ENCODE results near the gene KCNQ1OT1.

The KCNQ1OT1 gene

DNA sequence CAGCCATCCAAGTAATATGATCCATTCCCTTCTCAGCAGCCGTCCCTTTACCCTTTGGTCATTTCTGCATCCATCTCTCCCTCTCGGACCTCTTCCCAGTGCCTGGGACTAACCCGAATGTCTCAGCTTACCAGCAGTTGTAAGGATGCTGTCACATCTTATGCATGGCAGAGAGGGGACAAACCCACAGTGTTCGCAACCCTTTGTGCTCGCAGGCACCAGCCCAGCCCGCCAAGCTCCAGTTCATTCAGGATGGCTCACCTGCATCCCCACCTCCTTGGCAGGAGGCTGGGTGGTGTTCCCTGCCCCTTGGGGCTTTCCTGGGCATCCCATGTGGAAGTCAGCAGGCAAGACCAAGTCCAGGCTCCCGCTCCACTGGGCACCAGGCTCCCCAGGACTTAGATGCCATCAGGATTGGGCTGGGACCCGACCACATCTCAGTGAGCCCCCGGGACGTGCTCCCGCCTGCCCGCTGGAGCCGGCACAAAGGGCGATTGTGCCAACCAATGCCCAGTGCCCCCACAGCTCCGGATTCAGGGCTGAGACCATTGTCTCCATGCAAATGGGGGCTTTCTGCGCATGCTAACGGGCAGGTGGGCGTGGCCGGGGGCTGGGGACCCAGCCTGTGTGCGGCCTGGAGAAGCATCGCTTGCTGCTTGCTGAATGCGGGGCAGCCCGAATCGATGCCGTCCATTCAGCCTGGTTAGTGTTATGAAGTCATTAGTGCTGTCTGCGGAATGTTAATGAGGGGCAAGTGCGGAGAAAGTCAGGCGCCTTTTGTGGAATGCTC is 108.6 kb downstream of the KCNQ1OT1 start:
- DNase-seq = no peak

DNA sequence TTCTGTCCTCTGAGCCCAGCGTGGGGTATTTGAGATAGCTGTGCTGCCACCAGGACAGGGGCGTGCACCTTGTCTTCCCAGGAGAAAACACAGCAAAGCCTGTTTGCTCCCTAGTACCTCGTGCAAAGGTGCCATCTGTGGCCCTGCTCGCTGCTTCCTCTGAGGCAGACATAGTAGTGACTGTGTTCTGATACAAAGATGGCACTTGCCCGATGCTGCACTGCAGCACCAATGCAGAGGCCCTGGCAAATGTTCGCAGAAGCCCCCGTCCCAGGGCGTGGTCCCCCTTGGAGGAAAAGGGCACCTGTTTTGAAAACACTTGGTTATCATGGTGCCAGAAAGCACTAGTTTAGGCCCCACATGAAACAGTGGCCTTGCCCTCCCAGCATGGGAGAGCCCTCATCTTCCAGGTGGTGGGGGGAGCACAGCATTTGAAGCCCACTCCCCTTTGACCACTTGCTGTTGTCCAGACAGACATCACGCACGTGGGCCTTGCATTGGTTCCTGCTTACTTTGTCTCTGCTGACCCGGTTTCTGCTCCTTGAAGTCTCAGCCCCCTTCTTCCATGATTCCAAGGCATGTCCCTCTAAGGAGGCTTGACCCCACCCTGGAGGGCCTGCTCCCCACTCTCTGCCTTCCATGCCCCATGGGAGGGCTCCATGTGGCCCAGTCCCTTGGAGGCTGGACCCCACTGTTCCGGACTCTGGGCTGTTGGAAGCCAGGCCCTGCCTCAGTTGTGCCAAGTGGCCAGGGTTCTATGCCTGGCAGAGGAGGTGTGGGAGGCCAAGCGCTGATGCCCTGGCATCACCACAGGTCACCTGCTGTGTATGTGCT is 109.4 kb downstream of the KCNQ1OT1 start:
- no peak for DNase-seq

DNA sequence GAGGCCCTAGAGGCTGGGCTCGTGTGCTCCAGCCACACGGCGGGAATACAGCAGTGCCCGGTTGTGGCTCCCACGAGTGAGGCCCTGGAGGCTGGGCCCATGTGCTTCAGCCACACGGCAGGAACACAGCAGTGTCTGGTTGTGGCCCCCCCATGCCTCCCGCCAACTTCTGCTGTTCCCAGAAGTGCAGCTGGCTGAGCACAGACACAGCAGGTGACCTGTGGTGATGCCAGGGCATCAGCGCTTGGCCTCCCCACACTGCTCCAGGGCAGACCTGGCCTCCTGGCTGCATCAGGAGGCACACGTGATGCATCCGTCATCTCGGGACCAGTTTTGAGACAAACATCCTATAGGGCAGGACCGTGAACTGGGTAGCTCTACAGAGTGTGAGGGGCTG is 110.3 kb downstream of the KCNQ1OT1 start:
- DNase-seq = no peak

DNA sequence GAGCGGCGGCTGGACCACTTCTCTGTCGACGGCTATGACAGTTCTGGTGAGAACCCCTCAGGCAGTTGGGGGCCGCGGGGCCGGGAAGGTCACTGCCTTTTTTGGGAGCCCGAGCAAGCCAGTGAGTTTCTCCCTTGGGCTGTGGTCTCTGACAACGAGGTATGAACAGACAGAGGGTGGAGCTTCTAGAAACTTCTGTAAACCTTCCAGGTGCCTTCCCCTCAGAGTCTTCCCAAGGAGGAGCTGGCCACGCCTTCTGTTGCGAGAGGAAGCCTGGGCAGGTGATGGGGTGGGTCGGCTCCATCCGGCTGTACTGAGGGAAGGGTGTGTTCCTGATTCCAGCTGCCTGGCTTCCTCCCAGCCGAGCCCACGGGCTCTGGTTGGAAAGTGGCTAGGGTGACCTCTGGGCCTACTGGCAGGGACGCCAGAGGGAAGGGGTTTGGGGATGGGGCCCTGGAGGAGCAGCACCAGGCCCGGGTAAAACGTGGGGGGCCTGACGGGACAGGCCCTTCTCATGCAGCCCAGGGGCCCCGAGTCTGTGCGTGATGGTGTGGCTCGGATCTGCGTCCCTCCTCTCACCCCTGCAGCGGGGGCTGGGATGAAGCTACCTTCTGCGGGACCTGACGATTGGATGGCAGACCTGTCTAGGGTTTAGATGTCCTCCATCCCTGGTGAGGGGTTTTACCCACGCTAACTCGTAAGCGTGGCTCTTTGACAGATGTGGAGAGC is 110.8 kb downstream of the KCNQ1OT1 start:
- no peak for DNase-seq

DNA sequence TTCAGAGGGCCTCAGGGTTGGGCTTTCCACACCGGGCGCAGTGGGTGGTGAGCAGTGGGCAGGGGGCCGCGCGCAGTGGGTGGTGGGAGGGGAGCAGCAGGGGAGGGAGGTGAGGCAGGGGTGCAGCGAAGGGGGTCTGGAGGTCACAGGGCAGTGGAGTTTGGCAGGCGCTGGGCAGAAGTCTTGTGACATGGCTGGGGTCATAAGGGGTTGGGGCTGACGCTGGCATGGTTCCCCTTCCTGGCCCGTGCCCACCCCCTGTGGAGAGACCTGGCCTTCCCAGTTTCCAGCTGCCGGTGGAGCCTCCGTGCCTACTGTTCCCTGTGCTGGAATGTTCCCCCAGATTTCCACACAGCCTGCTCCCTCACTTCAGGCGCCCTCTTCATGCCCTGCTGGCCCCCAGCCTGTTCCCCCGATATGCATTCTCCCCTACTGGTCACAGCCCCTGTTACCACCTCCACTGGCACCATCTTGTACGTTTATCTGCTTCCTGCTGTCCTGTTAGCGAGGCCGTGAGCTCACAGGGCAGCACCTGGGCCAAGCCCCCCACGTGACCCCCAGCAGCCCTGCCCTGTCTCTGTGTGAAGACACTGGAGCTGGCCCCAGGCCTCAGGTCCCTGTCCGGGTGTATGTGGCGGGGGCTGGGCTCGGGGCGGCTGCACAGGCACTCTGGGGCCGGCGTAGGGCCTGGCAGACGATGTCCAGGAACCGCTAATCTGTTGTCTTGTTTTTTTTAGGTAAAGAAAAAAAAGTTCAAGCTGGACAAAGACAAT is 111.6 kb downstream of the KCNQ1OT1 start:
- no peak for DNase-seq

DNA sequence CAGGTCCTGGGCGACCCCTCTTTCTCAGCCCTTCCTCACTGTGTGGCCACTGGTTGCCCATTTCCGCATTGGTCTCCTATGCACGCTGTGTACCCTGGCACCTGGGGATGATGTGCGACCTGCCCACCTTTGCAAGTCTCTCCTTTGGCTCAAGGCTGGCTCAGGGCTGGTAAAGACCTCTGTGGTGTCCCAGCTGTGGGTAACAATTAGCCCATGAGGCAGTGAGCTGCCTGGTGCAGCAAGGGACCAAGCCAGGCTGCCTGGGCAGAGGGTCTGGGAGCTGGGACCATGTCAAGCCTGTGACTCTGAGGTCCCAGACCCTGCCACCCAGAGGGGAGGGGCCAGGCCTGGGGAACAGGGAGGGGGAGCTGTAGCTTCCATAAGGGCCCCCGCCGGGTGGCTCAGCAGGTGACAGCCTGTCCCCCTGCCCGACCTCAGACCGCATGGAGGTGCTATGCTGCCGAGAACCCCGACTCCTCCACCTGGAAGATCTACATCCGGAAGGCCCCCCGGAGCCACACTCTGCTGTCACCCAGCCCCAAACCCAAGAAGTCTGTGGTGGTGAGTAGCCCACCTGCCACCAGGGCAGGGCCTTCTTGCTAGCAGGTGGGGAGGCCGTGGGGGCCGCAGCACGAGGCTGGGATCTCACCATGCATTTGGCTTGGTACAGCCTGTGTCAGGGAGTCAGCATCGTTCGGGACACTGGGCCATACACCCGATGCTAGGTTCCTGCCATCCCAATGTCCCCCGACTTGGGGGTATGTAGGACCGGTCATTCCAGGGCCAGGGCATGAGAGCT is 112.5 kb downstream of the KCNQ1OT1 start:
- no peak for DNase-seq

DNA sequence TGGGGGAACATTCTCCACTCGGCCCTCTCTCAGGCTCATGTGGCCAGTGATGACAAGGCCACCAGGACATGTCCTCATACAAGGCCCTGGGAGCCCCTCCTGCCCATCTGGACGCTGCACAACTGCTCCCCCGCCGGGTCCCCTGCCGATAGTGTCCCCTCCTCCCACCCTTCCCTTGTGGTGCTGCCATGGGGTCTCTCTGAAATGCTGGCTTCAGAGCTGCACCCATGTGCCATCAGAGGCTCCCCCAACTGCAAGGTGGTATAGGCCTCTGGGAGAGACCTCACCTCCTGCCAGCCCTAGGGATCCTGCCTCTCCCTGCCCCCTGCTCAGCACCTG is 113.0 kb downstream of the KCNQ1OT1 start:
- no peak for DNase-seq

DNA sequence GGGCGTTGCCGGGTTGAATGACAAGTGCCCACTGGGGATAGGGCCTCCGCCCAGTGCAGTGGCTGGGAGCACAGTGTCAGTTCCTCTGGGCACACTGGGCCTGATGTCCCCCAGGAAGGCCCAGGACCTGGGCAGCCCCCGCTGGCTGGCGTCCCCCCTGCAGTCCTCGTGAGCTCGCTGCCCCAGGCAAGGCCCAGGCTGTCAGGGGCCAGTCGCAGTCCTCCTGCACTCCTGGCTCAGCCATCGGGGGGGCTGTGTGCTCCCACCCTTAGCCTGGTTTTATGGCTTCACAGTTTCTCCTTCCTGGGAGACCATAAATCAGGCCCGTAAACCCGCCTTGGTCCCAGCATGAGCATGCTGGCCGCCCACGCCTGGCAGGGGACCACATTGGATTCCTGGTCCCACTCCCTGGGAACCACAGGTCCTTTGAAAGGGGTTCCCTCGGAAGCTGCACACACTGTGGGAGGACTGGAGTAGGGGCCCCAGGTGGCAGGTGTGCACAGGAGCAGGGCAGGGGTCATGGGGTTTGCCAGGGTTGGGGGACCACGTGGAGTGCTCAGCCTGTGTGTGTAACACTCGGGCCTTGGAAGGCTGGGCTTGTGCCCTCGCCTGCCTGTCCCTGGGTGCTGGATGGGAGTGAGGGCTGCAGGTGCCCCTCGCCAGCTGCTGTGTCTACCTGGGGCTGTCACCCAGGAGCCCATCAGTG is 113.6 kb downstream of the KCNQ1OT1 start:
- DNase-seq = no peak

DNA sequence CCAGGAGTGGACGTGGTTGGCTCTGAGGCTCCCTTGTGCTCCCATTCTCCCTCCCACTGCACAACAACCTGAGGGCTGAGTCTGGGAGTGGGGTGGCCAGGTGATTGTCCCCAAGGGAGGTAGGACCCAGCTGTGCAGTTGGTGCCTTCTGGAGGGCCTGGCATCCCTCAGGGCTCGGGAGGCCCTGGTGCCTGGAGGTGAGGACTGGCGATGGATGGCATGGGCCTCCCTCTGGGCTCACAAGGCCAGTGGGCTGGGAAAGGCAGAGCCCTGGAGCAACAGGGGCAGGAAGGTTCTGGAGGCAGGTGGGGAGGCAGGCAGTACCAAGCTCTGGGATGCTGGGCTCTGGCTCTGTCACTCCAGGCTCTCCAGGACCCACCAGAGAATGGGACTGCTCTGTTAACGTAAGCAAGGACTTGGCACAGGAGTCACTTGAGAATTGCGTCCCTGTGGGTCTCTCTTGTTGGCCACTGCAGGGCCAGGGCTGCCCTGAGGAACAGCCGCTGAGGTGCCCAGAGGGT is 114.2 kb downstream of the KCNQ1OT1 start:
- DNase-seq = no peak

DNA sequence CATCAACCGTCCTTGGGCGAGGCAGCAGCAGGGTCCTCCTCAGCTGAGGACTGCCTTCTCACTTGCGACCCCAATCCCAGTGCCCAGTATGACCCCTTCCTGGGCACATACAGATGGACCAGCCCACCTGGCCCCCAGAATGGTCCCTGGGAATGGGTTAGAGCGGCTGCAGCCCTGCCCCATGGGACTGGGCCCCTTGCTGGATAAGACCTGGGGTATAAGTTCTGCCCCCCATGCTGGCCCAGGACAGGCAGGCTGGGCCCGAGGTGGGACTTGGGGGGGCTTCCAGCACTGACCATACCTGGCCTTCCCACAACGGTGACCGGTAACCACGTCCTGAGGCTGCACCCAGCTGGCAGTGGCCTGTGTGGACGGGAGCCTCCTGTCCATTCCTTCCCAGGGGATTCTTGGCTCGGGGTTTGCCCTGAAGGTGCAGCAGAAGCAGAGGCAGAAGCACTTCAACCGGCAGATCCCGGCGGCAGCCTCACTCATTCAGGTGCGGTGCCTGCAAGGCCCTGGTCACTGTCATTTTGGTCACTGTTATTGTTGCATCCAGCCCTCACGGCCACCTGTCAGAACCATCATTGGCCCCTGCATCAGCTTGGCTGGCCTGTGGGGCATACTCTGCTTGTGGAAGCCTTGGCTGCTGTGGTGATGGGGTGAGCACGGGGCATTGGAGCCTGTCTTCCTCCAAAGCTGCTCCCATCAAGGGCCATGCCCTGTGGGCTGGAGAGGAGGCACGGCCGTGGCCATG is 114.8 kb downstream of the KCNQ1OT1 start:
- no peak for DNase-seq

DNA sequence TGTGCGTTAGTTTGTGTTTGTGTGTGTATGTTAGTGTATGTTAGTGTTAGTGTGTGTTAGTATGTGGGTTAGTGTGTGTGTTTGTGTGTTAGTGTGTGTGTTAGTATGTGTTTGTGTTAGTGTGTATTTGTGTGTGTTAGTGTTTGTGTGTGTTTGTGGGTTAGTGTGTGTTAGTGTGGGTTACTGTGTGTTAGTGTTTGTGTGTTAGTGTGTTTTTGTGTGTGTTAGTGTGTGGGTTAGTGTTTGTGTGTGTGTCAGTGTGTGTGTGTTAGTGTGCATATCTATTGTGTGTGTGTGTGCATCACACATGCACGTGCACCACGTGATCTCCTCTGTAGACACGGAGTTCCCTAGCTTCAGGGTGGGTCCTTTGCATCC is 115.4 kb downstream of the KCNQ1OT1 start:
- DNase-seq = no peak

DNA sequence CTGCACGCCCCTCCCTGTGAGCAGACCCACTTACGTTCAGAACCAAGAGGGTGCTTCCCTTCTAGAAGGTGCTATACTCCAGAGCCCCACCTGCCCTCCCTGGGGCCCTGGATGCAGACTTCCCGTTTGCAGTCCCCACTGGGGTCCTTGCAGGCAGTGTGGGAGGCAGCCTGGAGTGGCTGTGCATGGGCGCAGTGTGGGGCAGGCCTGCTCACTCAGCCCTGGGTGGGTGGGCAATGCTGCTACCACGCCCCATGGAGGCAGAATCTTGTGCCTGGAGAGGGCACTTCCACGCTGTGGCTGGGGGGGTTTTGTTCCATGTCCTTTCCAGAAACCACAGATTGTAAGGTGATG is 116.2 kb downstream of the KCNQ1OT1 start:
- DNase-seq = no peak

DNA sequence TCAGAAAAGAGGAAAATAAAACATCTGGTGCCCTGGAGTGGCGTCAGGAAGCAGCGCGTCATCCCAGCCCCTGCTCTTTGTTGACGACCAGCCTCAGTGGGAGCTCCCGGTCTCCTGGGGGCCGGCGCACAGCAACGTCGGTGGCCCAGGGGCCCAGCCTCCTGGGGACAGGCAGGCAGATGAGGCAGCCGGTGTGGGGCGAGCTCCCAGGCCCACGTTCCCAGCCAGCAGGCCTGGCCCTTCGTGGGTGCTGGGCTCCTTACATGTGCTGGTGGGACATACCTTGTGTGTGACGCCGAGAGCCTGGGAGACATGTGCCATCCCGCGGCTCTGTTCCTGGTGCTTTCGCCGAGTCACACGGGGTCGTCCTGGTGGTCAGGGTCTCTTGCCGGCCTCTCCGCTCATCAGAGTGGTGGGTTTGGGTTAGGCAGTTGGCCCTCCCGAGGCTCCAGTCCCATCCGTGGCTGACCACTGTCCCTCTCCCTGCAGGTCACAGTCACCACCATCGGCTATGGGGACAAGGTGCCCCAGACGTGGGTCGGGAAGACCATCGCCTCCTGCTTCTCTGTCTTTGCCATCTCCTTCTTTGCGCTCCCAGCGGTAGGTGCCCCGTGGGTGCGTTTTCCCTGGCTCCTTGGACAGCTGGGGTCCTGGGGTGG is 116.7 kb downstream of the KCNQ1OT1 start:
- DNase-seq = no peak

DNA sequence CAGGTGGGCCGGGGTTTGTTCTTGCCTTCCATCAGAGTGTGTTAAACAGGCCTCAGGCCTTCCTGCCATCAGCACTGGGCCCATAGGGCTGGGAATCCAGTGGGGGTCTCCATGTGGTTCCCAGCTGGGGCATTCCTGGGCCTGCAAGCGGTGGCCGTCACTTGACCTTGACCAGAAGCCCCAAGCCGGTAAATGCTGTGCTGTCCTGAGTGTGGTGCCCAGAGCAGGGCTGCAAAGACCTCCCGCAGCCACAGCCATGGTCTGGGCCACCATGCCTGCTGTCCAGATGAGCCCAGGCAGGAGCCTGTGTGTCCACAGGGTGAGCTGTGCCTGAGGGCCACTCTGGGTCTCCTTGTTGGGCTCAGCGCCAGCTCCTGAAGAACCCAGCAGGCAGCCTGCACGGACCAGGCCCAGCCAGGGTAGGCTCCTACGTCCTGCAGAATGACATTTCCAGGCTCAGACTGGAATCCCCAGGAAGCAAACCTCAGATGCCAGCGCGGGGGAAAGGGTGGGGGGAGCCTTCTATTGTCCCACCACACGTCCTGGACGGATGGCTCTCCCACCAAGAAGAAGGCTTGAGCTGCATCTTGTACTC is 117.3 kb downstream of the KCNQ1OT1 start:
- no peak for DNase-seq

DNA sequence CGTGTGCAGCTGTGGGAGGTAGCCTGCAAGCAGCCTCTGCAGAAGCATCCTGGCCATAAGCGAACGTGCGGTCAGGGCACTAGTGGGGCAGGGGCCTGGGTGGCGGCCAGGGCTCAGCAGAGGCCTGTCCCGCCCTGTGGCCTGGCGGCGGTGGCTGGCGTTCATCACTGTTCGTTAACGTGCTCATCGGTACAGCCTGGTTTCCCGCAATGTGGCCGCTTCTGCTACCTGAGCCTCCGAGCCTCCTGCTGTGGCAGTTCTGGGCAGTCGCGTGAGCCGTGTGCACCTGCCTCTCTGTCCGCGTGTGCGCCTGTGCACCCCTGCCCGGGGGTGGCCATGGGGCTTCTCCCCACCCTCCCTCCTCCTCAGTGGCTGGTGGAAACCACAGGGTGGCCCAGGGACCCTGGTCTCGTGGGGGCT is 117.9 kb downstream of the KCNQ1OT1 start:
- DNase-seq = no peak

DNA sequence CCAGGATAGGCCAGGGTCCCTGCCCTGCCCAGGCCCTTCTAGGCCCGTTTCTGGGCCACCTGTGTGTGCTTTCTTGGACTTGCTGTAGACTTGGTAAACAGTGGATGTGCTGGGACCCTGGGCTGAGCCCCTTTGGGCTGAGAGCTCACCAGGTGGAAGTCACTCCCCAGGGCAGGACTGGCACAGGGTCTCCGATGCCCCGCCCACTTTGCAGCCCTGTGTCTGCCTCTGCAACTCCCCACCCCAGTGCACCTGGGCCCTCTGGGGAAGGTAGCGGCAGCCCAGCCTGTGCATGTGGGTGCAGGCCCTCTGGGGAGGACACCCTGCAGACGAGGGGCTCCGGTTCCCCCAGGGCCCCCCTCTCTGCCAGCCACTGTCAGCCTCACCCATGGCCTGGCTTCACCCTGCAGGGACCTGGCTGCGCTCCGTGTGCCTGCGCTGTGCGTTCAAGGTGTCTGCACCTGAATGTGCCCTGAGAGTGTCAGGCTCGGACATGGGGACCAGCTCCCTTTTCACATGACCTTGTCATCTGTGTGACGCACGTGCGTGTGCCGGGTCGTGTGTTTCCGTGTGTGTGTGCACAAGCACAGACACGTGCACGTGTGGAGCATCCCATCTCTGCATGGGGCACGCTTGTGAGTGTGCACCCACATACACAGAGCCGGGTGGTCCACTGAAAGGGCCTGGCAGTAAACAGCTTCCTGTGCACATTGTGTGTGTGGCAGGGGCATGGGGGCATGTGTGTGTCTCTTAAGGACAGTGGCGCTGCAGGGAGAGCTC is 118.5 kb downstream of the KCNQ1OT1 start:
- DNase-seq = no peak

DNA sequence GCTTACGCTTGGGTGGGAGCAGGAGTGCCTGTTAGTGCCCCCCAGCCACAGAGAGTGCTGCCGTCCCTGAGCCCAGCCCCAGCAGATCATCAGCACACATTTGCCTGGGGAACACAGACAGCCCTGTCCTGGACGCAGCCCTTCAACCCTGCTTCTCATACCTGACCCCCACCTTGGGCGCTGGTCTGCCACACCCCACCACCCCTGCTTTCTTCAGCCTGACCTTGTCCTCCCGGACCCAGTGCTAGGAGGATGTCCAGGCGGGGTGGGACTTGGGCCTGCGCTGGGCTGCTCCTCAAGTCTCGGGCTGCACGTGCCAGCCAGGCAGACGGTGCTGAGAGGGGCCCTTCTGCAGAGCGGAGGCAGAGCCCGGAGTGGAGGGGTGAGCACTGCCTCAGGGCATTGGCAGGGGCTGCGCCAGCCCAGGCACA is 119.2 kb downstream of the KCNQ1OT1 start:
- no peak for DNase-seq

DNA sequence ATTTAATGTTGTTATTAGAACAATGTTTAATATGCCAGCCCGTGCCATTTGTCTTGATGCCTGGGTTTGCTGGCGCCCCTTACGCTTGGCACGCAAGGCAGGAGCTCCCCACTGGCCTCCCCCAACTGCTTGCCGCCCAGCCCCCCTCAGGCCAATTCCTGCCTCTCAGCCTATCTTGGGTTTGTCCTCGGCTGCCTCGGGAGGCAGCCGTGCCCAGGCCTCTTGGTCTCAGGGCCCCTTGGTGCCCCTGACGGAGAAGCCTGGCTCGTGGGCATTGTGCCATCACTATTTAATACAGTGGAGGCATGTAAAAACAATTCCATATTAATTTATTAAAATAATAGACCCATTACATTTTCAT is 119.8 kb downstream of the KCNQ1OT1 start:
- DNase-seq = no peak
